Globus pallidus (tissue), 1 donor: Measurements from ENCODE around the gene UBD.

ENCODE experiments used
- DNase-seq: peaks from one replicate; pipeline ENCODE4 v3.0.0-alpha.2; 2015; ENCODE audit warnings: low spot score

Gene UBD

GRCh38 chr6:29521006-29521680 lies 38.4 kb downstream of the UBD start:
- no peak for DNase-seq

- DNase-seq = no peak
Measured at GRCh38 chr6:29520232-29520631, 39.3 kb downstream of the UBD start.

GRCh38 chr6:29519291-29520010 lies 40.1 kb downstream of the UBD start:
- no peak for DNase-seq

GRCh38 chr6:29517728-29518440 lies 41.6 kb downstream of the UBD start:
- no peak for DNase-seq

- no peak for DNase-seq
Measured at GRCh38 chr6:29517245-29517644, 42.3 kb downstream of the UBD start.

- DNase-seq = no peak
Measured at GRCh38 chr6:29516108-29516507, 43.4 kb downstream of the UBD start.

- DNase-seq = no peak
Measured at GRCh38 chr6:29510746-29511300, 48.7 kb downstream of the UBD start.

- DNase-seq = no peak
Measured at GRCh38 chr6:29510202-29510601, 49.3 kb downstream of the UBD start.

- no peak for DNase-seq
Measured at GRCh38 chr6:29509711-29510110, 49.8 kb downstream of the UBD start.

- no peak for DNase-seq
Measured at GRCh38 chr6:29509239-29509638, 50.3 kb downstream of the UBD start.

GRCh38 chr6:29507319-29507718 lies 52.2 kb downstream of the UBD start:
- no peak for DNase-seq

- no peak for DNase-seq
Measured at GRCh38 chr6:29506446-29507067, 53.0 kb downstream of the UBD start.

- DNase-seq = no peak
Measured at GRCh38 chr6:29505808-29506207, 53.7 kb downstream of the UBD start.
